ENCODE measurements around the gene PGAM5. TPM values are rescaled to one million over a fixed set of nuclear protein-coding genes. Genes with fewer than 3 reads are reported as not detected.
A peak's percentile ranks its signal among the peaks of the same experiment; 100 is the strongest.

PGAM5 gene
- total and polyA plus RNA-seq, 2 donors: 12.3 to 19.2 TPM

DNA sequence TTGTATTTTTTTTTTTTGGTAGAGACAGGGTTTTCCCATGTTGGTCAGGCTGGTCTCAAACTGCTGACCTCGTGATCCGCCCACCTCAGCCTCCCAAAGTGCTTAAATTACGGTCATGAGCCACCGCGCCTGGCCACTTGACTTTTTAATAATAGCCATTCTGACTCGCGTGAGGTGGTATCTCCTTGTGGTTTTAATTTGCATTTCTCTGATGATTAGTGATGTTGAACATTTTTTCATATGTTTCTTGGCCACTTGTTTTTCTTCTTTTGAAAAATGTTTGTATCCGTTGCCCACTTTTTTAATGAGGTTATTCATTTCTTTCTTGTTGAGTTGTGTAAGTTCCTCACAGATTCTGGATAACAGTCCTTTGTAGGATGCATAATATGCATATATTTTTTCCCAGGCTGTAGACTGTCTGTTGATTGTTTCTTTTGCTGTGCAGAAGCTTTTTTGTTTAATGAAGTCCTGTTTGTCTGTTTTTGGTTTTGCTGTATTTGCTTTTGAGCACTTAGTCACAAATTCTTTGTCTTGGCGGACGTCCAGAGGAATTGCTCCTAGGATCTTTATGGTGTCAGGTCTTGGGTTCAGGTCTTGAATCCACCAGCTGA lies 10.3 kb upstream of the PGAM5 start:
- Histone ChIP-seq H3K4me1 (ENCODE audit: insufficient read depth) (no peaks in the 10 kb centered on the region), H3K27ac (ENCODE audit: low read depth) (no peak overlapping the region), H3K4me3 (ENCODE audit: low read depth, low read length) (no peak overlapping the region), H3K36me3 (ENCODE audit: insufficient read depth) (no peaks in the 10 kb centered on the region)
- 90% methylated on average over 10 of the region's 10 CpGs for WGBS
- no peak for DNase-seq (ENCODE audit: extremely low spot score)

DNA sequence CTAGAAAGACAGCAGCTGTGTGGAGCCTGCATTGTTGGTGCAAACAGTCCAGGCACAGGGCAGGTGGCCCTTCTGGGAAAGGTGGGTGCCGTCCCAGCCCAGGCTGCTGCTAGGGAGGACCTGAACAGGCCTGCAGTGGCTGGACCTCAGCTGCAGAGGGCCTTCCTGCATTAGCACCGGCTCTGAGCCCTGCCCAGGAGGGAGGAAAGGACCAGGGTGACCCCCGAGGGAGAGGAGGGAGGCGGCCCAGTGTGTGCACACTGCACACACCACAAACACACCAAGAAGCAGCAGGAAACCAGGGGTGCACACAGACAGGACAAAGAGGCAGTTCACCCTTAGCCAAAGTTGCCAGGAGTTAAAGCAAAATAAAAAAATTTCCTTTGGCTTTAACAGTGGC lies 8.0 kb upstream of the PGAM5 start:
- Histone ChIP-seq H3K27ac (ENCODE audit: low read depth) (no peak overlapping the region), H3K4me3 (ENCODE audit: low read depth, low read length) (no peak overlapping the region), H3K4me1 (ENCODE audit: insufficient read depth) (no peaks in the 10 kb centered on the region), H3K36me3 (ENCODE audit: insufficient read depth) (no peaks in the 10 kb centered on the region)
- DNase-seq (ENCODE audit: extremely low spot score): no peak
- WGBS: 69% methylated on average over 4 of the region's 4 CpGs

DNA sequence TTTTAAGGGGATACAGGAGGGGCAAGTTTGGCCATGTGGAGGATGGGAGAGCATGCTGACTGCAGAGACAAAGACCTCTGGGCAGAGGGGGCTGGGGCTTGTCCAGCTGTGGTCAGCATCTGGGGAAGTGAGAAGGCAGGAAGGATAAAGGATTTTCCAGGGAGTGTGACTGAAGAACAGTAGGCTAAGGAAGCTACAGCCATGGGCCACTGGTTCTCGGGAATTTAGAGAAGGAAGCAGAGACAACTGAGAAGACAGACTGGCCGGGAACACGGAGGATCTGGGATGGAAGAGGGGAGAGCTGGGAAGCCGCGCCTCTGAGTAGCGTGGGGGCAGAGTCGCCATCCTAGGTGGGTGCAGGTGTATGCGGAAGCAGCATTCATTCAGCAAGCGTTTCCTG lies 7.0 kb upstream of the PGAM5 start:
- no peak for DNase-seq (ENCODE audit: extremely low spot score)
- 96% methylated on average over 9 of the region's 9 CpGs for WGBS
- no peak overlapping the region for H3K27ac ChIP-seq (ENCODE audit: low read depth)
- H3K4me3 ChIP-seq (ENCODE audit: low read depth, low read length): no peak overlapping the region
- no peaks in the 10 kb centered on the region for H3K4me1 ChIP-seq (ENCODE audit: insufficient read depth)
- no peaks in the 10 kb centered on the region for H3K36me3 ChIP-seq (ENCODE audit: insufficient read depth)

DNA sequence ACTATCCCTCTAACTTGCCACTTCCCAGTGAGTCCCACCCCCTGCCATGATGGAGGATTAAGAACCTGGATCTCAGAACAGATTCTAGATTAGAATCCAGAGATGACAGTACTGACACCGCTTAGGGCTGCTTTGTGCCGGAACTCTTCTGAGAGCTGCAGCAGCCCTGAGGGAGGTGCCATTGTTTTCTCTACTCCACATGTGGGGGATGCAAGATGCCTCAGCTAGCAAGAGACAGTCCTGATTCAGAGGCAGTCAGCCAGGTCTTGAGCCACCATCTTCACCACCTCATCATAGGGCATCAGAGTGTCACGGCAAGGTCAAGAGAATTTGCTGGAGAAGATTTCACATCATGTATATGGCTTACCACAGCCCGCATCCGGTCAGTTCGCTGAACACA lies 3.4 kb upstream of the PGAM5 start:
- Histone ChIP-seq H3K4me3 (ENCODE audit: low read depth, low read length) (no peak overlapping the region), H3K4me1 (ENCODE audit: insufficient read depth) (no peaks in the 10 kb centered on the region), H3K36me3 (ENCODE audit: insufficient read depth) (no peaks in the 10 kb centered on the region), H3K27ac (ENCODE audit: low read depth) (no peak overlapping the region)
- 94% methylated on average over 6 of the region's 6 CpGs for WGBS
- DNase-seq (ENCODE audit: extremely low spot score): no peak

DNA sequence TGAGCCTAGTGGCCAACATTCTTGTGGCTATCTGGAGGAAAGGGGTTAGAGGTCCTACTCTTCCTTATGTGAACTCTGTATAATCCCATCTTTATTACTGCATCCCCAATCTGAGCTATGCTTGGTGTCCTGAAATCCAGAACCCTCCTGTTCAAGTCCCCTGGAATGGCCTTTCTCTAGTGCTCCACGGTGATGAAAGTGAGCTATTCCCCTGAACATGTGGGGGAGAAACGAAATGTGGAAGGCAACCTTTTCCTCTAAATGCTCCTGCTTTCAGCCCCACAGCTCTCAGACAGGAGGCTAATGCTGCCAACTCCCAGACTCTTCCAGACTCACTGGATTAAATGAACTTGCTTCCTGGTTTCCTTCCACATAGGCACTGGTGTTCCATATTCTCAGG lies 2.5 kb upstream of the PGAM5 start:
- no peak overlapping the region for H3K4me3 ChIP-seq (ENCODE audit: low read depth, low read length)
- no peak overlapping the region for H3K27ac ChIP-seq (ENCODE audit: low read depth)
- no peaks in the 10 kb centered on the region for H3K4me1 ChIP-seq (ENCODE audit: insufficient read depth)
- no peak for DNase-seq (ENCODE audit: extremely low spot score)
- no peaks in the 10 kb centered on the region for H3K36me3 ChIP-seq (ENCODE audit: insufficient read depth)
- 84% methylated on average over 2 of the region's 2 CpGs for WGBS

DNA sequence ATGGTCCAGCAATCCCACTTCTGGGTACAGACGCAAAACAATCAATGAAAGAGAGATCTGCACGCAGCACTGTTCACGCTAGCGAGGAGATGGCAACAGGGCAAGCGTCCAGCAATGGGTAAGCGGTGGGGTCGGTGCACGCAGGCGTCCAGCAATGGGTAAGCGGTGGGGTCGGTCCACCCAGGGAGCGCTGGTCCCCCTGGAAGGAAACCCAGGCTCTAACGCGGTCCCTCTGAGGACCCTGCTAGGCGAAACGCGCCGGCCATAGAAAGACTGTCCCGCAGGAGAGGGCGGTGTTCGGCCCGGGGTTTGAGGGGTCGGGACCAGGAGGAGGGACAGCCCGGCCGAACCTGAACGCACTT lies 618 bp upstream of the PGAM5 start:
- Histone ChIP-seq H3K36me3 (ENCODE audit: insufficient read depth) (no peaks in the 10 kb centered on the region), H3K4me3 (ENCODE audit: low read depth, low read length) (peak overlapping the region; percentile 100), H3K27ac (ENCODE audit: low read depth) (peak overlapping the region; percentile 66), H3K4me1 (ENCODE audit: insufficient read depth) (no peaks in the 10 kb centered on the region)
- DNase-seq (ENCODE audit: extremely low spot score): no peak
- WGBS: 1% methylated on average over 26 of the region's 26 CpGs

DNA sequence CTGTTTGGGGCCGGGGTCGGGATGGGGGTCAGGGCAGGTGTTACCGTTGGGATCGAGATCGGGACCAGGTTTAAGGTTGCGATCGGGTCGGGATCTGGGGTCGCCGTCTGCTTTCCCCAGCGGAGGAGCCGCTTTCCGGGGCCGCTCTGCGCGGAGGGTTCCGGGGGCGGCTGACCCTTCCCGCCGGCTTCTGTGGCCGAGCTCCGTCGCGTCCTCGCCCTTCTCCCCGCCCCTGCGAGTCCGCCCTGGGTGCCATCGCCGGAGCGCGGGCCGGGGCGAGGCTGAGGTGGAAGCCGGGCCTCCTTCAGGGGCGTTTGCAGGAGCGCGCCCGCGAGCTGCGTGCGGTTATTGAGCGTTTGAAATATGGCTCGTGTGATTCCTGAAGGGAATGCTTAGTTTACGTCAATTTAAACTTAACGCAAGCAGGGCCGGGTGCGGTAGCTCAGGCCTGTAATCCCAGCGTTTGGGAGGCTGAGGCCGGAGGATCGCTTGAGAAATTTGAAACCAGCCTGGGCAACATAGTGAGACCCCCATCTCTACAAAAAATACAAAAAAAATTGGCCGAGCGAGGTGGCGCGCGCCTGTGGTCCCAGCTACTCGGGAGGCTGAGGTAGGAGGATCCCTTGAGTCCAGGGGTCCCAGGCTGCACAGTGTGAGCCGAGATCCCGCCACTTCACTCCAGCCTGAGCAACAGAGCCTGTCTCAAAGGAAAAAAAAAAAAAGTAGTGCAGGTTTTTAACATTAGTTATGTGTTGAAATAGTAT lies 620 bp downstream of the PGAM5 start:
- Histone ChIP-seq H3K27ac (ENCODE audit: low read depth) (no peak overlapping the region), H3K4me1 (ENCODE audit: insufficient read depth) (no peaks in the 10 kb centered on the region), H3K4me3 (ENCODE audit: low read depth, low read length) (peak overlapping the region; percentile 100), H3K36me3 (ENCODE audit: insufficient read depth) (no peaks in the 10 kb centered on the region)
- no peak for DNase-seq (ENCODE audit: extremely low spot score)
- 8% methylated on average over 59 of the region's 59 CpGs for WGBS

DNA sequence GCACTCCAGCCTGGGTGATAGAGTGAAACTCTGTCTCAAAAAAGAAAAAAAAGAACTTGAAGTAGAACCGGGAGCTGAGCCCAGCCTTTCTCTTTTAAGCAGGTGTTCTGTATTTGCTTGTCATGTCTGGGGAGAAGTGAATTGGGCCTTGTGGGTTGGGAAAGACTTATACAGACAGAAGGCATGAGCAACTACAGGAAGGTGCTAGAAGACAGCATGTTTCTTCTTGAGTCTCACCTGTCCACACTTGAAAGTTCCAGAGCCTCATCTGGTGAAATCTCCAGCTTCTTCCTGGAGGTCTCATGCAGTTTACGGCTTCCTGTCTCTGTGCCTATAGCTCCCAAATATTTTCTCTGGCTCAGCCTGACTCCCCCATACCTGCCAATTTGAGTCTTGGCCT lies 2.5 kb downstream of the PGAM5 start:
- no peak overlapping the region for H3K4me3 ChIP-seq (ENCODE audit: low read depth, low read length)
- peaks cover 6% of the 10 kb centered on the region for H3K36me3 ChIP-seq (ENCODE audit: insufficient read depth)
- no peak for DNase-seq (ENCODE audit: extremely low spot score)
- H3K27ac ChIP-seq (ENCODE audit: low read depth): no peak overlapping the region
- 77% methylated on average over 2 of the region's 2 CpGs for WGBS
- no peaks in the 10 kb centered on the region for H3K4me1 ChIP-seq (ENCODE audit: insufficient read depth)

DNA sequence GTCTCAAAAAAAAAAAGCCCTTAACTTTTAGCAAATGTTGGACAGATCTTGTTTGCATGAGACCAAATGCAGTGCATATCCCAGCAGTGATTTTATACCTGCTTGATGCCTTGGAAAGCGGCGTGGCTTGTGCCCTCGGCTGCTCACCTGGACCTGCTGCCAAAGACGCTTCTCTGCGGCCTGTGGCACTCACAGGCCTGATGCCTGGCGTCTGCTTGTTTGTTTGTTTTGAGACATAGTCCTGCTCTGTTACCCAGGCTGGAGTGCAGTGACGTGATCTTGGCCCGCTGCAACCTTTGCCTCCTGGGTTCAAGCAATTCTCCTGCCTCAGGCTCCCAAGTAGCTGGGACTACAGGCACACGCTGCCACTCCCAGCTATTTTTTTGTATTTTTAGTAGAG lies 5.2 kb downstream of the PGAM5 start:
- 87% methylated on average over 9 of the region's 9 CpGs for WGBS
- Histone ChIP-seq H3K27ac (ENCODE audit: low read depth) (no peak overlapping the region), H3K4me1 (ENCODE audit: insufficient read depth) (no peaks in the 10 kb centered on the region), H3K36me3 (ENCODE audit: insufficient read depth) (peaks cover 6% of the 10 kb centered on the region), H3K4me3 (ENCODE audit: low read depth, low read length) (no peak overlapping the region)
- DNase-seq (ENCODE audit: extremely low spot score): no peak

DNA sequence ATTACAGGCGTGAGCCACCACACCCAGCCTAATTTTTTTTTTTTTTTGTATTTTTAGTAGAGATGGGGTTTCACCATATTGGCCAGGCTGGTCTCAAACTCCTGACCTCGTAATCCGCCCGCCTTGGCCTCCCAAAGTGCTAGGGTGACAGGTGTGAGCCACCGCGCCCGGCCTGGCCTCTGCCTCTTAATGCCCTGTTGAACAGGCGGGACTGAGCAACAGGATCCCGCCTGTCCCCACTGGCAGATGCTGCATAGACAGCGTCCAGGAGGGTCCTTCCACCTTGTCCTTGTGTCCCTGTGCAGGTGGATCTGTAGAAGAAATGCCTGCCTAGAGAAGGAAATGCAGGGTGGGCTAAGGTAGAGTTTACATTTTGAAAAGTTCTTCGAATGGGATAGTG lies 5.7 kb downstream of the PGAM5 start:
- no peak for DNase-seq (ENCODE audit: extremely low spot score)
- H3K4me3 ChIP-seq (ENCODE audit: low read depth, low read length): no peak overlapping the region
- H3K27ac ChIP-seq (ENCODE audit: low read depth): no peak overlapping the region
- H3K4me1 ChIP-seq (ENCODE audit: insufficient read depth): no peaks in the 10 kb centered on the region
- peaks cover 6% of the 10 kb centered on the region for H3K36me3 ChIP-seq (ENCODE audit: insufficient read depth)
- 87% methylated on average over 11 of the region's 11 CpGs for WGBS

DNA sequence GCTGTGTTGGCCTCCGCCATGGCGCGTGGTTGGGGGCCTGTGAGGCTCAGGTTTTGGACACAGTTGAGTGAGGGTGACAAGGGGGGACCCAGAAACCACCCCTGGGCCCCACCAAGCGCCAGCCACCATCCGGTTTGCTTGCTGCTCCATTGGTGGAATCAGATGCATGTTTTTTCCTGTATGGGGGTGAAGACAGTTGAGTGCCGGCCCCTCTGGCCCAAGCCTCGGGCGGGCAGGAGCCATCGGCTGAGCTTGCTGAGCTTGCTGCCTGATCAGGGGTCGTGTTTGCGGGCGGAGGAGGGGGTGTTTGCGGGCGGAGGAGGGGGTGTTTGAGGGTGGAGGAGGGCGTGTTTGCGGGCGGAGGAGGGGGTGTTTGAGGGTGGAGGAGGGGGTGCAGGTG lies 6.4 kb downstream of the PGAM5 start:
- DNase-seq (ENCODE audit: extremely low spot score): no peak
- Histone ChIP-seq H3K36me3 (ENCODE audit: insufficient read depth) (peaks cover 6% of the 10 kb centered on the region), H3K4me3 (ENCODE audit: low read depth, low read length) (no peak overlapping the region), H3K4me1 (ENCODE audit: insufficient read depth) (no peaks in the 10 kb centered on the region), H3K27ac (ENCODE audit: low read depth) (no peak overlapping the region)
- 85% methylated on average over 17 of the region's 17 CpGs for WGBS

DNA sequence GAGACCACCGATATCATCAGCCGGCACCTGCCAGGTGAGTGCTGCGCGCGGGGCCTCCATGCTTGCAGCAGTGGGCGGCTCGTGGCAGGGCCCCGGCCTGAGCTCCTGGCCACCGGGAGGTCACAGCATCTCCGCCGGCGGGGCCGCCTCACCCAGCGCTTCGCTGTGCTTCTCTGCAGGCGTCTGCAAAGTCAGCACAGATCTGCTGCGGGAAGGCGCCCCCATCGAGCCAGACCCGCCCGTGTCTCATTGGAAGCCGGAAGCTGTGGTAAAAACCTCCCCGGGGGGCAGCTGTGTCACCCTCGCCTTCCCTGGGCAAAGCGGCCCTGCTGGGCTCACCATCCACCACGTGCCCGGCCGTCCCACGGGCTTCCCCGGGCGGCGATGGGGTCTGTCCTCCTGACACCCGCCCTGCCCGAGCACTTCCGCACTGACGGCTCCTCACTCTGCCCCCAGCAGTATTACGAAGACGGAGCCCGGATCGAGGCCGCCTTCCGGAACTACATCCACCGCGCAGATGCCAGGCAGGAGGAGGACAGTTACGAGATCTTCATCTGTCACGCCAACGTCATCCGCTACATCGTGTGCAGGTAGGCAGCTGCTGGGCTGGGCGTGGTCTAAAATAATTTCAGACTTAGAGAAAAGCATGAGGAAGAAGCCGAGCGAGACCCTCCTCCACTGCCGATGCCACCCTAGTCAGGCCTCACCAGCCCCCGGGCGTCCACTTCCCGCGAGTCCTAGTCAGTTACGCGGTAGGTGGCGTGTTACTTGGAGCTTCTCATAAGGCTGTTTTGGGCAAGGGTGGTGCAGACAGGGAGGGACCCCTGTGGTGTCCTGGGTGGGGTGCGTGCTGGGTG lies 7.1 kb downstream of the PGAM5 start:
- H3K4me1 ChIP-seq (ENCODE audit: insufficient read depth): no peaks in the 10 kb centered on the region
- 94% methylated on average over 61 of the region's 61 CpGs for WGBS
- no peak for DNase-seq (ENCODE audit: extremely low spot score)
- peaks cover 6% of the 10 kb centered on the region for H3K36me3 ChIP-seq (ENCODE audit: insufficient read depth)
- H3K27ac ChIP-seq (ENCODE audit: low read depth): no peak overlapping the region
- no peak overlapping the region for H3K4me3 ChIP-seq (ENCODE audit: low read depth, low read length)

DNA sequence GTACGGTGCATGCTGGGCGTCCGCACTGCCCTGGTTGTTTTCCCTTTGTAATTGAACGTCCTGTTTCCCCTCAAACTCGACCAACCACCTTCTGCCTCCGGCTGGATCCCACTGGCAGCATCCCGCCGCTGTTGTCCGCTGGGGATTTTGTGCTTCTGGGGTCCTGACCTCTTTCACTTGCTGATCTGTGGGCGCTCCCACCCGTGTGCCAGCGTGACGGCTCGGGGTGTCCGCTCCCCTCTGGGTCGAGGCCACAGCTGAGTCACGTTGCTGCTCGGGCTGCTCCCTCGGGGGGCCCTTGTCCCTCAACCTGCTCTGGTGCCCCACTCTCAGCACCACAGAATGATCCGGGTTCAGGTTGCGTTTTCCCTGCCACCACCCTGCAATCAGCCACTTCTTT lies 8.0 kb downstream of the PGAM5 start:
- 89% methylated on average over 21 of the region's 21 CpGs for WGBS
- H3K4me1 ChIP-seq (ENCODE audit: insufficient read depth): no peaks in the 10 kb centered on the region
- DNase-seq (ENCODE audit: extremely low spot score): no peak
- H3K27ac ChIP-seq (ENCODE audit: low read depth): no peak overlapping the region
- H3K36me3 ChIP-seq (ENCODE audit: insufficient read depth): peaks cover 6% of the 10 kb centered on the region
- H3K4me3 ChIP-seq (ENCODE audit: low read depth, low read length): no peak overlapping the region

Data from urinary bladder (tissue), 4 donors.